Measurements from ENCODE around the gene FMO5. TPM values are rescaled to one million over a fixed set of nuclear protein-coding genes. Genes with fewer than 3 reads are reported as not detected.

The FMO5 gene
- total and polyA plus RNA-seq, 2 experiments from 2014 or later = 0.73 to 0.84 TPM

DNA sequence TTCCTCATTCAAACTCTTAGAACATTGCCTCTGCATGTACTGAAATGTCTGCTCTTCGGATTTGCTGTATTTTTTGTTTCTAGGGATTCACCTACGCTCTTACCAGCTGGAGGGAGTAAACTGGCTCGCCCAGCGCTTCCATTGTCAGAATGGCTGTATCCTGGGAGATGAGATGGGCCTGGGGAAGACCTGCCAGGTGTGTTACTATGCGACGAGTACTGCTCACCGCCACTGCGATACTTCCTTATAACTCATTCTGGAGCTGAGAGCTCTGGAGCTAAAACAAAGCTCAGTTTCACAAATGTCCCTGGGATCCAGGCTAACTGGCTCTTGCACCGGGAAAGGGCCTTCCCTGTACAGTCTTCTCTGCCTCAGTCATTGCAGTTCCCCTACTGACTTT, 27.4 kb upstream of the FMO5 start (continued):
- TF ChIP-seq NANOG (IDR thresholded peaks at IDR 0.05; ENCODE audit: borderline replicate concordance) = no peak
- TF ChIP-seq CREB1 (CRISPR knock-in tag; IDR thresholded peaks at IDR 0.05; ENCODE audit: low read depth) = no peak
- no peak for TF ChIP-seq POLR2AphosphoS5 (IDR thresholded peaks at IDR 0.05; ENCODE audit: low read depth)
- no peak for TF ChIP-seq ZNF114 (CRISPR knock-in tag; IDR thresholded peaks at IDR 0.05)
- TF ChIP-seq, protein P1, sequence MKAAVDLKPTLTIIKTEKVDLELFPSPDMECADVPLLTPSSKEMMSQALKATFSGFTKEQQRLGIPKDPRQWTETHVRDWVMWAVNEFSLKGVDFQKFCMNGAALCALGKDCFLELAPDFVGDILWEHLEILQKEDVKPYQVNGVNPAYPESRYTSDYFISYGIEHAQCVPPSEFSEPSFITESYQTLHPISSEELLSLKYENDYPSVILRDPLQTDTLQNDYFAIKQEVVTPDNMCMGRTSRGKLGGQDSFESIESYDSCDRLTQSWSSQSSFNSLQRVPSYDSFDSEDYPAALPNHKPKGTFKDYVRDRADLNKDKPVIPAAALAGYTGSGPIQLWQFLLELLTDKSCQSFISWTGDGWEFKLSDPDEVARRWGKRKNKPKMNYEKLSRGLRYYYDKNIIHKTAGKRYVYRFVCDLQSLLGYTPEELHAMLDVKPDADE (IDR thresholded peaks at IDR 0.05) = no peak
- TF ChIP-seq JUNB (IDR thresholded peaks at IDR 0.05; ENCODE audit: unreplicated experiment) = no peak
- TF ChIP-seq EZH2phosphoT487 (IDR thresholded peaks at IDR 0.05; ENCODE audit: unreplicated experiment) = no peak
- no peak for TF ChIP-seq ZNF331 (CRISPR knock-in tag; IDR thresholded peaks at IDR 0.05; ENCODE audit: low read depth)
- TF ChIP-seq, protein P2, sequence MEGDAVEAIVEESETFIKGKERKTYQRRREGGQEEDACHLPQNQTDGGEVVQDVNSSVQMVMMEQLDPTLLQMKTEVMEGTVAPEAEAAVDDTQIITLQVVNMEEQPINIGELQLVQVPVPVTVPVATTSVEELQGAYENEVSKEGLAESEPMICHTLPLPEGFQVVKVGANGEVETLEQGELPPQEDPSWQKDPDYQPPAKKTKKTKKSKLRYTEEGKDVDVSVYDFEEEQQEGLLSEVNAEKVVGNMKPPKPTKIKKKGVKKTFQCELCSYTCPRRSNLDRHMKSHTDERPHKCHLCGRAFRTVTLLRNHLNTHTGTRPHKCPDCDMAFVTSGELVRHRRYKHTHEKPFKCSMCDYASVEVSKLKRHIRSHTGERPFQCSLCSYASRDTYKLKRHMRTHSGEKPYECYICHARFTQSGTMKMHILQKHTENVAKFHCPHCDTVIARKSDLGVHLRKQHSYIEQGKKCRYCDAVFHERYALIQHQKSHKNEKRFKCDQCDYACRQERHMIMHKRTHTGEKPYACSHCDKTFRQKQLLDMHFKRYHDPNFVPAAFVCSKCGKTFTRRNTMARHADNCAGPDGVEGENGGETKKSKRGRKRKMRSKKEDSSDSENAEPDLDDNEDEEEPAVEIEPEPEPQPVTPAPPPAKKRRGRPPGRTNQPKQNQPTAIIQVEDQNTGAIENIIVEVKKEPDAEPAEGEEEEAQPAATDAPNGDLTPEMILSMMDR (conservative IDR thresholded peaks at IDR 0.05; ENCODE audit: low read depth in 2 of 2) = no peak
- no peak for TF ChIP-seq STAT1 (IDR thresholded peaks at IDR 0.05; ENCODE audit: unreplicated experiment)
- TF ChIP-seq, protein P3, sequence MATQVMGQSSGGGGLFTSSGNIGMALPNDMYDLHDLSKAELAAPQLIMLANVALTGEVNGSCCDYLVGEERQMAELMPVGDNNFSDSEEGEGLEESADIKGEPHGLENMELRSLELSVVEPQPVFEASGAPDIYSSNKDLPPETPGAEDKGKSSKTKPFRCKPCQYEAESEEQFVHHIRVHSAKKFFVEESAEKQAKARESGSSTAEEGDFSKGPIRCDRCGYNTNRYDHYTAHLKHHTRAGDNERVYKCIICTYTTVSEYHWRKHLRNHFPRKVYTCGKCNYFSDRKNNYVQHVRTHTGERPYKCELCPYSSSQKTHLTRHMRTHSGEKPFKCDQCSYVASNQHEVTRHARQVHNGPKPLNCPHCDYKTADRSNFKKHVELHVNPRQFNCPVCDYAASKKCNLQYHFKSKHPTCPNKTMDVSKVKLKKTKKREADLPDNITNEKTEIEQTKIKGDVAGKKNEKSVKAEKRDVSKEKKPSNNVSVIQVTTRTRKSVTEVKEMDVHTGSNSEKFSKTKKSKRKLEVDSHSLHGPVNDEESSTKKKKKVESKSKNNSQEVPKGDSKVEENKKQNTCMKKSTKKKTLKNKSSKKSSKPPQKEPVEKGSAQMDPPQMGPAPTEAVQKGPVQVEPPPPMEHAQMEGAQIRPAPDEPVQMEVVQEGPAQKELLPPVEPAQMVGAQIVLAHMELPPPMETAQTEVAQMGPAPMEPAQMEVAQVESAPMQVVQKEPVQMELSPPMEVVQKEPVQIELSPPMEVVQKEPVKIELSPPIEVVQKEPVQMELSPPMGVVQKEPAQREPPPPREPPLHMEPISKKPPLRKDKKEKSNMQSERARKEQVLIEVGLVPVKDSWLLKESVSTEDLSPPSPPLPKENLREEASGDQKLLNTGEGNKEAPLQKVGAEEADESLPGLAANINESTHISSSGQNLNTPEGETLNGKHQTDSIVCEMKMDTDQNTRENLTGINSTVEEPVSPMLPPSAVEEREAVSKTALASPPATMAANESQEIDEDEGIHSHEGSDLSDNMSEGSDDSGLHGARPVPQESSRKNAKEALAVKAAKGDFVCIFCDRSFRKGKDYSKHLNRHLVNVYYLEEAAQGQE (IDR thresholded peaks at IDR 0.05; ENCODE audit: unreplicated experiment) = no peak
- no peak for TF ChIP-seq EZH2 (IDR thresholded peaks at IDR 0.05; ENCODE audit: low read depth, unreplicated experiment)

DNA sequence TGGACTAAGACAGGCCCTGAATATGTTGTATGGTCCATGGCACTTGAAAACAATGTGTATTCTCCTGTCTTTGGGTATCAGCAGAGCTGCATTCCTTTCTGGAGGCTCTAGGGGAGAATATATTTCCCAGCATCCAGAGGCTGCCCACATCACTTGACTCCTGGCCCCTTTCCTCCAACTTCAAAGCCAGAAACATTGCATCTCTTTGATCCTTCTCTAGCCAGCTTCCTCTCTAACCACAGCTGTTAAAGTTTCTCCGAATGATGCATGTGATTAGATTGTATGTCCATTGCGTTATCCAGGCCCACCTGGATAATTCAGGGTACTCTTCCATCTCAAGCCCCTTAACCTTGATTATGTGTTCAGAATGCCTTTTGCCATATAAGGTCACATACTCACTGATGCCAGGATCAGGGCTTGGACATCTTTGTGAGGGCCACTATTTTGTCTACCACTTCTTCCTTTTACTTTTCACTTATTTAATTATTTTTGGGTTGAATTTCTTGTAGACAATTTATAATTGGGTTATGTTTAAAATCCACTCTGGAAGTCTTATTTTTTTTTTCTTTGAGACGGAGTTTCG, 22.6 kb upstream of the FMO5 start:
- Mint-ChIP-seq H3K27ac (peak overlapping the region; percentile 45), H3K36me3 (ENCODE audit: low read depth) (0 out of 3 replicates have a peak, but pooled peaks cover 2% of the 10 kb centered on the region), H3K4me1 (peaks cover 44% of the 10 kb centered on the region), H3K27me3 (ENCODE audit: insufficient read depth, low read depth, poor library complexity) (peaks cover 7% of the 10 kb centered on the region), H3K4me3 (no peak overlapping the region), H3K9me3 (no peaks in the 10 kb centered on the region)
- Histone ChIP-seq H2AFZ (no peak overlapping the region), H3K79me2 (replicated peaks; ENCODE audit: insufficient read depth) (peaks cover 94% of the 10 kb centered on the region), H3K27me3 (ENCODE audit: insufficient read depth) (no peaks in the 10 kb centered on the region; the same call in 1 of the 2 replicates), H3K27ac (ENCODE audit: low read depth) (no peak overlapping the region), H3K4me3 (peak overlapping the region; percentile 26), H3K4me1 (ENCODE audit: insufficient read depth) (peaks cover 27% of the 10 kb centered on the region; the same call in 1 of the 2 replicates), H3F3A (replicated peaks; ENCODE audit: low read depth) (no peaks in the 10 kb centered on the region), H4K20me1 (replicated peaks; ENCODE audit: insufficient read depth) (peaks cover 16% of the 10 kb centered on the region; the same call in 1 of the 2 replicates), H3K9me2 (ENCODE audit: insufficient read depth) (no peaks in the 10 kb centered on the region), H3K4me2 (peak overlapping the region; percentile 56; the same call in 1 of the 2 replicates), H3K36me3 (ENCODE audit: insufficient read depth) (no peaks in the 10 kb centered on the region)
- ATAC-seq (no peak), DNase-seq (ENCODE audit: low spot score) (no peak)
- TF ChIP-seq CREB1 (CRISPR knock-in tag; IDR thresholded peaks at IDR 0.05; ENCODE audit: low read depth) (no peak), STAT1 (IDR thresholded peaks at IDR 0.05; ENCODE audit: unreplicated experiment) (no peak)
- TF ChIP-seq, protein P2 (conservative IDR thresholded peaks at IDR 0.05; ENCODE audit: low read depth in 2 of 2) = no peak
- TF ChIP-seq, protein P3 (IDR thresholded peaks at IDR 0.05; ENCODE audit: unreplicated experiment) = no peak

Data from GM23338 (cell line).